Transverse colon (tissue), 4 donors: ENCODE data around the gene WDR18. TPM values are rescaled to one million over a fixed set of nuclear protein-coding genes. Genes with fewer than 3 reads are reported as not detected.

Source experiments
- DNase-seq: peaks from one replicate; pipeline ENCODE4 v3.0.0-alpha.2; 2019
- H3K27ac ChIP-seq, 4 donors: fragments of 200-600 bp; sonication (generic); 2 replicates each; pipeline ENCODE4 v1.5.1; 2016 to 2018; ENCODE audit warnings: inconsistent platforms in 4 of 4
- H3K27me3 ChIP-seq: fragments of 200-600 bp; sonication (generic); 2 replicates; pipeline ENCODE4 v1.5.1; 2017; ENCODE audit warnings: inconsistent platforms
- H3K36me3 ChIP-seq, 4 donors: fragments of 200-600 bp; sonication (generic); 2 replicates each; pipeline ENCODE4 v1.5.1; 2017 to 2019; ENCODE audit warnings: inconsistent platforms in 4 of 4
- H3K4me1 ChIP-seq, 4 donors: fragments of 200-600 bp; sonication (generic); 2 replicates each; pipeline ENCODE4 v1.5.1; 2017 to 2020; ENCODE audit warnings: inconsistent platforms in 4 of 4
- H3K4me3 ChIP-seq, 4 donors: fragments of 200-600 bp; sonication (generic); 1 replicate in 1 of 4; 2 replicates in 3 of 4; pipeline versions ENCODE4 v1.5.1 to v1.6.1; 2017 to 2019; ENCODE audit warnings: inconsistent platforms in 4 of 4
- H3K9me3 ChIP-seq, 2 donors: fragments of 200-600 bp; sonication (generic); 2 replicates each; pipeline ENCODE4 v1.5.1; 2017 to 2019; ENCODE audit warnings: inconsistent platforms in 2 of 2
- EP300 ChIP-seq: sonication (generic); formaldehyde crosslinking; IDR thresholded peaks from one replicate; pipeline ENCODE4 v1.6.1; 2017; ENCODE audit warnings: antibody characterized with exemption, low read depth
- POLR2A ChIP-seq: fragments of 450-650 bp; IDR thresholded peaks from one replicate; pipeline ENCODE4 v1.6.1; 2016; ENCODE audit warnings: antibody characterized with exemption, mild to moderate bottlenecking, moderate library complexity
- POLR2AphosphoS5 ChIP-seq, 3 donors: sonication (generic); formaldehyde crosslinking; IDR thresholded peaks; one replicate each; pipeline ENCODE4 v1.6.1; 2016; ENCODE audit warnings: antibody characterized with exemption in 3 of 3
- WGBS, 2 donors: methylation state at CpG; one replicate each; pipeline ENCODE4 v1.1.5; 2018; ENCODE audit warnings: low coverage in 1 of 2; 5-methylcytosine and 5-hydroxymethylcytosine counted together
- in situ Hi-C, 4 donors: fragments of 200-750 bp; cut with MboI; loops; one replicate each; pipeline versions ENCODE4 v1.15.0 to v1.15.1; 2017; ENCODE audit warnings: low sequenced_read_pairs in 3 of 4, low pct_ligation_motif_present in 1 of 4, low pct_unique_long_range_greater_than_20kb in 1 of 4
- intact Hi-C: fragments of 100-400 bp; cut with DNase I; formaldehyde crosslinking; loops from one replicate; pipeline ENCODE4 v1.15.1; 2023; ENCODE audit warnings: low total_unique reads
- total RNA-seq, 4 donors: library from RNA; depleted of rRNA; stranded (reverse); fragments of >200 nt; gene quantifications; one replicate each; pipeline ENCODE4 v1.1.0, GENCODE V29; 2016
- TF ChIP-seq, protein P1 (sequence below), 5 experiments: fragments of 200-600 bp in 3 of 5; fragments of 450-650 bp in 2 of 5; sonication (generic) in 3 of 5; IDR thresholded peaks; 1 replicate in 2 of 5; 2 replicates in 3 of 5; pipeline ENCODE4 v1.5.1; 2016 to 2017; ENCODE audit warnings: antibody characterized with exemption in 5 of 5, inconsistent platforms in 3 of 5, mild to moderate bottlenecking in 2 of 5, moderate library complexity in 1 of 5

WDR18 gene
- total RNA-seq, 4 donors from 2014 or later: 23.1 to 47.4 (median 39.0) TPM

DNA sequence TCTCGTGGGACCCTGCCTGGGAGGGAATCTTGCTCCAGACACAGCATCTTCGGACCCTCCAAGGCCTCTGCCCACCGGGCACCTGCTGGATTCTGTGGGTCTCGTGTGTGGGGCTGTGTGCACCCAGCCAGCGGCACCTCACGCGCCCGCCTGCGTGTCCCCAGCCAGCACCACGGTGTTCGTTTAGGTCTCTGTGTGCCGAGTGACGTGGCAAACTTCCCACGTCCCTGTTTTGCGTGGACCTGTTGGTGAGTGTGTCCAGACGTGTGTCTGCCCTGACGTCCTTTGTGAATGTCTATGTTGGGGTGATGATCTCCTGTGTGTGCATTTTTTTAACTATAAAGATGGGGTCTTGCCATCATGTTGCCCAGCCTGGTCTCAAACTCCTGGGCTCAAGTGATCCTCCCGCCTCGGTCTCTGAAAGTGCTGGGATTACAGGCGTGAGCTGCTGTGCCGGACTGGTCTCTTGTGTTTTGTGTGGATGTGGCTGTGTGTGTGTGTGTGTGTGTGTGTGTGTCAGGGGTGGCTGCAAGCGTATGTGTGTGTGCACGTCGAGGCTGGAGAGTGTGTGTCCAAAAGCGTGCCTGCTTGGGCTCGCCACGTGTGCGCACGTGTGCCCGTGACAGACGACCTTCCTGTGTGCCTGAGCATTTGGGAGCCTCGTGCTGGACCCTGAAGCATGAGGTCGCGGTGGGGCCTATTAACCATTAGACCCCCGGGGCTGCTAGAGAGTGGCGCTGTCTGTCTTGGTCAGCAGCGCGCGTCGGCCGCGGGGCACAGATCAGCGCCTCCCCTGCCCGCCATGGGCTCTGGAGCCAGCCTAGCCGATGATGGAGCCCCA lies 42.6 kb upstream of the WDR18 start:
- TF ChIP-seq, protein P1, sequence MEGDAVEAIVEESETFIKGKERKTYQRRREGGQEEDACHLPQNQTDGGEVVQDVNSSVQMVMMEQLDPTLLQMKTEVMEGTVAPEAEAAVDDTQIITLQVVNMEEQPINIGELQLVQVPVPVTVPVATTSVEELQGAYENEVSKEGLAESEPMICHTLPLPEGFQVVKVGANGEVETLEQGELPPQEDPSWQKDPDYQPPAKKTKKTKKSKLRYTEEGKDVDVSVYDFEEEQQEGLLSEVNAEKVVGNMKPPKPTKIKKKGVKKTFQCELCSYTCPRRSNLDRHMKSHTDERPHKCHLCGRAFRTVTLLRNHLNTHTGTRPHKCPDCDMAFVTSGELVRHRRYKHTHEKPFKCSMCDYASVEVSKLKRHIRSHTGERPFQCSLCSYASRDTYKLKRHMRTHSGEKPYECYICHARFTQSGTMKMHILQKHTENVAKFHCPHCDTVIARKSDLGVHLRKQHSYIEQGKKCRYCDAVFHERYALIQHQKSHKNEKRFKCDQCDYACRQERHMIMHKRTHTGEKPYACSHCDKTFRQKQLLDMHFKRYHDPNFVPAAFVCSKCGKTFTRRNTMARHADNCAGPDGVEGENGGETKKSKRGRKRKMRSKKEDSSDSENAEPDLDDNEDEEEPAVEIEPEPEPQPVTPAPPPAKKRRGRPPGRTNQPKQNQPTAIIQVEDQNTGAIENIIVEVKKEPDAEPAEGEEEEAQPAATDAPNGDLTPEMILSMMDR (IDR thresholded peaks at IDR 0.05): no peak
- TF ChIP-seq POLR2A: no peak
- TF ChIP-seq POLR2AphosphoS5 (IDR thresholded peaks at IDR 0.05): no peak
- no peak for TF ChIP-seq EP300
- Histone ChIP-seq H3K36me3 (no peaks in the 10 kb centered on the region), H3K9me3 (no peaks in the 10 kb centered on the region), H3K4me3 (peak overlapping the region in 3 of 4 donors; percentile 7 to 32 (median 21)), H3K27me3 (no peaks in the 10 kb centered on the region), H3K4me1 (peaks cover 11 to 43% (median 24%) of the 10 kb centered on the region in 4 donors), H3K27ac (peak overlapping the region; percentile 79 to 85 (median 82))
- intact Hi-C loops (no loop called here), in situ Hi-C loops (no loop called here)
- whole genome bisulfite sequencing, 2 donors: 55 to 76% methylated on average over 4 to 32 of the region's 45 CpGs
- DNase-seq: no peak

DNA sequence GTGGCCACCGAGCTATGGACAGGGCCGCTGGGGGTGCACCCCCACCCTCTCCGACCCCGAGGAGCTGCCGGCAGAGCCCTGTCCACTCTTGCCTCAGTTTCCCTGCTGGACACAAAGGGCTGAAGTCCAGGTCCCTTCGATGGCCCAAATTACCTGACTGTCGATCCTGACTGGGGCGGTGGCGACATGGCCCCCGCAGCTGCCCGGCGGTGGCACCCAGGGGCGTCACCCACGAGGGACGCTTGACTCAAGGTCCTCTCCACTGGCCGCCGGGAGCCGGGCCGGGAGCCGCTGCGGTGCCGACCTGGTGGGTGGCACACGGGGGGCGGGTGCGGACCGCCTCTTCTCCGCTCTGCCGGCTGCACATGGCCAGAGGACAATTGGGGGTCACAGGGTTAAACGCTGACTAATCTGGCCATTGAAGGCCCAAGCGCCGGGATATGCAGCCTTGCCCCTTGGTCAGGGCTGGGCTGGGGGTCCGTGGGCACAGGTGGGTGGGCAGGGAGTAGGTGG lies 42.0 kb upstream of the WDR18 start:
- no peaks in the 10 kb centered on the region for H3K9me3 ChIP-seq
- WGBS, 2 donors: 89% methylated on average over 28 of the region's 32 CpGs; no CpG with 5 or more reads in 1 of the 2 donors
- in situ Hi-C loops (no loop called here), intact Hi-C loops (no loop called here)
- no peaks in the 10 kb centered on the region for H3K36me3 ChIP-seq
- no peak overlapping the region for H3K4me3 ChIP-seq
- no peak overlapping the region for H3K27ac ChIP-seq
- H3K27me3 ChIP-seq: no peaks in the 10 kb centered on the region
- peaks cover 11 to 43% (median 24%) of the 10 kb centered on the region in 4 donors for H3K4me1 ChIP-seq
- no peak for TF ChIP-seq POLR2AphosphoS5 (IDR thresholded peaks at IDR 0.05)
- TF ChIP-seq, protein P1 (IDR thresholded peaks at IDR 0.05): no peak
- no peak for DNase-seq

DNA sequence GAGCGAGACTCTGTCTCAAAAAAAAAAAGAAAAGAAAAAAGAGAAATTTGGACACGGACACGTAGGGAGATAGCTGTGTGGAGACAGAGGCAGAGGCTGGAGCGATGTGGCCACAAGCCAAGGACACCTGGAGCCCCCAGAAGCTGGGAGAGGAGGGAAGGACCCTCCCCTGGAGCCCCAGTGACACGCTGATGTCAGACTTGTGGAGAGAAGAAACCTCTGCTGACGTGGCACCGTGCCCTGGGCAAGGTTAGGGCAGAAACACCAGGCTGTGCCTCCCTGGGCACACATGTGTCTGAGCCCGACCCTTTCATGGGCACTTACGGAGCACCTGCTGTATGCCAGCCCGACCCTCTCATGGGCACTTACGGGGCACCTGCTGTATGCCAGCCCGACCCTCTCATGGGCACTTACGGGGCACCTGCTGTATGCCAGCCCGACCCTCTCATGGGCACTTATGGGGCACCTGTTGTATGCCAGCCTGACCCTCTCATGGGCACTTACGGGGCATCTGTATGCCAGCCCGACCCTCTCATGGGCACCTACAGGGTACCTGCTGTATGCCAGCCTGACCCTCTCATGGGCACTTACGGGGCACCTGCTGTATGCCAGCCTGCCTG lies 40.5 kb upstream of the WDR18 start:
- no peak for TF ChIP-seq EP300
- TF ChIP-seq, protein P1 (IDR thresholded peaks at IDR 0.05): no peak
- no peak for TF ChIP-seq POLR2A
- no peak for TF ChIP-seq POLR2AphosphoS5 (IDR thresholded peaks at IDR 0.05)
- Histone ChIP-seq H3K27ac (no peak overlapping the region), H3K9me3 (no peaks in the 10 kb centered on the region), H3K36me3 (no peaks in the 10 kb centered on the region), H3K4me3 (no peak overlapping the region), H3K4me1 (peaks cover 11 to 43% (median 24%) of the 10 kb centered on the region in 4 donors), H3K27me3 (no peaks in the 10 kb centered on the region)
- in situ Hi-C loops: no loop called here
- 84 to 90% methylated on average over 2 to 16 of the region's 17 CpGs for WGBS, 2 donors
- intact Hi-C loops: no loop called here
- no peak for DNase-seq

DNA sequence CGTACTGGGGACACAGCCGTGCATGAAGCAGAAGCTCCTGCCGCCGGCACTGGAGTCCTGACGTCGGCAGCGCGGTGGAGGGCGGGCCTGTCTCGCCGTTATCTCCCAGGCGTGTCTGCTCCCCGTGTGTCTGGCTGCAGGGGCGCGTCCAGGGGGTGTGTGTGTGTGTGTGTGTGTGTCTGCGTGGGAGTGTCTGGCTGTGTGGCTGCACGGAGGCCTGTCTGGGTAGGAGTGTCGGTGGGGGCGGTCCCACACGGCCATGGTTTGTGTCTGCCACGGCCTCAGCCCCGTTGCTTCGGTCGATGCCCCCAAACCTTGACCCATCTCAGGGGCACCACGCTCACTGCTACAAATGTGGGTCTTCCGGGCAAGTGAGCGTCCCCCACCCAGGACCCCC lies 40.0 kb upstream of the WDR18 start:
- Histone ChIP-seq H3K9me3 (no peaks in the 10 kb centered on the region), H3K27me3 (no peaks in the 10 kb centered on the region), H3K36me3 (no peaks in the 10 kb centered on the region), H3K27ac (no peak overlapping the region), H3K4me3 (no peak overlapping the region), H3K4me1 (peaks cover 11 to 43% (median 24%) of the 10 kb centered on the region in 4 donors)
- WGBS, 2 donors: 73% methylated on average over 7 of the region's 27 CpGs; no CpG with 5 or more reads in 1 of the 2 donors
- intact Hi-C loops: no loop called here
- in situ Hi-C loops: no loop called here
- no peak for TF ChIP-seq EP300
- TF ChIP-seq POLR2AphosphoS5 (IDR thresholded peaks at IDR 0.05): peak in 1 of 3 donors; percentile 26
- peak; percentile 83 for DNase-seq
